HepG2 (cell line): Measurements from ENCODE around the gene SLBP. TPM values are rescaled to one million over a fixed set of nuclear protein-coding genes. Genes with fewer than 3 reads are reported as not detected.
A peak's percentile ranks its signal among the peaks of the same experiment; 100 is the strongest.

Experiments
- ERF ChIP-seq: IDR thresholded peaks from 2 replicates; pipeline ENCODE4 v1.6.1; 2018; ENCODE audit warnings: missing biosample characterization, missing genetic modification reagents
- HDAC2 ChIP-seq: sonication (generic); formaldehyde crosslinking; IDR thresholded peaks from 2 replicates; pipeline ENCODE4 v1.4.0; 2020; ENCODE audit warnings: missing genetic modification reagents
- HMGXB3 ChIP-seq: sonication (generic); formaldehyde crosslinking; IDR thresholded peaks from 2 replicates; pipeline ENCODE4 v1.4.0; 2020; ENCODE audit warnings: missing genetic modification reagents, borderline replicate concordance
- KDM2A ChIP-seq: sonication (generic); formaldehyde crosslinking; IDR thresholded peaks from 2 replicates; pipeline ENCODE4 v1.4.0; 2020; ENCODE audit warnings: low read depth, missing genetic modification reagents, borderline replicate concordance
- NFE2L2 ChIP-seq: fragments of 150-350 bp; IDR thresholded peaks from 2 replicates; pipeline ENCODE4 v1.6.1; 2014; ENCODE audit warnings: low read length
- RAD21 ChIP-seq: fragments of 450-650 bp; formaldehyde crosslinking; IDR thresholded peaks from 2 replicates; pipeline ENCODE4 v1.5.0; 2020; ENCODE audit warnings: mild to moderate bottlenecking
- SMC3 ChIP-seq: IDR thresholded peaks from 2 replicates; pipeline ENCODE4 v1.6.1; 2011; ENCODE audit warnings: low read length, improper control_type of control experiment
- SOX6 ChIP-seq, 2 experiments: fragments of 450-650 bp in 1 of 2; sonication (generic) in 1 of 2; formaldehyde crosslinking in 1 of 2; IDR thresholded peaks; 2 replicates each; pipeline versions ENCODE4 v1.4.0 to v1.6.1; 2017 to 2020; ENCODE audit warnings: antibody characterized with exemption in 1 of 2, mild to moderate bottlenecking in 1 of 2, missing genetic modification reagents in 1 of 2
- XBP1 ChIP-seq: sonication (generic); formaldehyde crosslinking; IDR thresholded peaks from 2 replicates; pipeline ENCODE4 v1.5.0; 2020; ENCODE audit warnings: missing genetic modification reagents
- ZMYM4 ChIP-seq: sonication (generic); formaldehyde crosslinking; IDR thresholded peaks from 2 replicates; pipeline ENCODE4 v1.8.1; 2023; ENCODE audit warnings: mild to moderate bottlenecking, missing genetic modification reagents
- ZNF253 ChIP-seq: sonication (generic); formaldehyde crosslinking; IDR thresholded peaks from 2 replicates; pipeline ENCODE4 v1.8.0; 2022; ENCODE audit warnings: mild to moderate bottlenecking, missing genetic modification reagents, borderline replicate concordance
- ZNF326 ChIP-seq: sonication (generic); formaldehyde crosslinking; IDR thresholded peaks from 2 replicates; pipeline ENCODE4 v1.4.0; 2020; ENCODE audit warnings: missing genetic modification reagents, borderline replicate concordance
- ZNF468 ChIP-seq: sonication (generic); formaldehyde crosslinking; IDR thresholded peaks from 2 replicates; pipeline ENCODE4 v1.8.0; 2022; ENCODE audit warnings: mild to moderate bottlenecking, moderate library complexity, missing genetic modification reagents
- ZNF761 ChIP-seq: sonication (generic); formaldehyde crosslinking; conservative IDR thresholded peaks from 2 replicates; pipeline ENCODE4 v1.4.0; 2020; ENCODE audit warnings: mild to moderate bottlenecking, missing genetic modification reagents
- ZNF781 ChIP-seq: sonication (generic); formaldehyde crosslinking; IDR thresholded peaks from 2 replicates; pipeline ENCODE4 v1.5.1; 2020; ENCODE audit warnings: borderline replicate concordance, mild to moderate bottlenecking, missing genetic modification reagents; ENCODE audit errors: not compliant biosample characterization
- polyA plus RNA-seq, 8 experiments: library from polyadenylated mRNA; depleted of rRNA in 3 of 8; stranded (reverse) in 7 of 8; unstranded in 1 of 8; fragments of >200 nt; fragmentation: Illumina TruSeq in 4 of 8; extraction: Trizol in 4 of 8; gene quantifications; 2 replicates each; pipeline versions ENCODE4 v1.2.1 to v1.2.3, GENCODE V29; 2011 to 2016; ENCODE audit warnings: low read depth in 4 of 8, missing spikeins in 1 of 8, mixed read lengths in 1 of 8; ENCODE audit not compliant: insufficient read depth in 1 of 8
- total RNA-seq, 5 experiments: library from RNA; depleted of rRNA; stranded (reverse); fragments of >200 nt; fragmentation: Illumina TruSeq; extraction: Trizol; gene quantifications; 2 replicates each; pipeline ENCODE4 v1.2.3, GENCODE V29; 2016; ENCODE audit warnings: low read depth in 1 of 5
- TF ChIP-seq, protein P1 (sequence below): sonication (generic); formaldehyde crosslinking; IDR thresholded peaks from 2 replicates; pipeline ENCODE4 v1.5.1; 2020; ENCODE audit warnings: missing genetic modification reagents, mild to moderate bottlenecking, borderline replicate concordance
- TF ChIP-seq, protein P2 (sequence below): sonication (generic); formaldehyde crosslinking; IDR thresholded peaks from 2 replicates; pipeline ENCODE4 v1.5.0; 2020; ENCODE audit warnings: mild to moderate bottlenecking, missing genetic modification reagents, borderline replicate concordance

The SLBP gene
- total and polyA plus RNA-seq, 2 of the 13 experiments (the other 11 are each of a cell fraction or from before 2014, with no cell fraction given), result 43.9 to 104 TPM

- no peak for TF ChIP-seq SOX6 (IDR thresholded peaks at IDR 0.05)
- TF ChIP-seq SOX6 (CRISPR knock-in tag; IDR thresholded peaks at IDR 0.05), result peak; percentile 39; the same call in 1 of the 2 replicates
- TF ChIP-seq HMGXB3 (CRISPR knock-in tag), result no peak
- TF ChIP-seq ERF (CRISPR knock-in tag), result 0 out of 2 replicates have a peak, but pooled peaks have one; percentile 54
- TF ChIP-seq SMC3, result peak; percentile 91
- TF ChIP-seq NFE2L2, result no peak
- TF ChIP-seq ZNF253 (CRISPR knock-in tag), result no peak
- no peak for TF ChIP-seq ZNF326 (CRISPR knock-in tag)
- peak; percentile 37; the same call in 1 of the 2 replicates for TF ChIP-seq KDM2A
- TF ChIP-seq, protein P1, sequence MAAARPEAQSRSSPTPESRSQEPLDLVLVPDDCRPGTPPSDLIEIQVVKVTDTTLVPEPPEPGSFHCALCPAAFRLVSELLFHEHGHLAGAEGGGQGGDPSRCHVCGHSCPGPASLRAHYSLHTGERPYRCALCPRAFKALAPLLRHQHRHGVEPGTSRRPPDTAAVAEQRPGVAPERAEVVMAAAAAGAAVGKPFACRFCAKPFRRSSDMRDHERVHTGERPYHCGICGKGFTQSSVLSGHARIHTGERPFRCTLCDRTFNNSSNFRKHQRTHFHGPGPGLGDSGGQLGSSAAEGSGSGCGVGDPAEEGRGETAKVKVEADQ (CRISPR knock-in tag), result no peak
- no peak for TF ChIP-seq ZNF781 (CRISPR knock-in tag)
- TF ChIP-seq RAD21, result peak; percentile 78
- TF ChIP-seq ZMYM4 (CRISPR knock-in tag), result no peak
- TF ChIP-seq HDAC2 (CRISPR knock-in tag), result peak; percentile 20; the same call in 1 of the 2 replicates
- no peak for TF ChIP-seq XBP1 (CRISPR knock-in tag)
- TF ChIP-seq ZNF468 (CRISPR knock-in tag), result no peak
- TF ChIP-seq ZNF761 (CRISPR knock-in tag), result no peak
- TF ChIP-seq, protein P2, sequence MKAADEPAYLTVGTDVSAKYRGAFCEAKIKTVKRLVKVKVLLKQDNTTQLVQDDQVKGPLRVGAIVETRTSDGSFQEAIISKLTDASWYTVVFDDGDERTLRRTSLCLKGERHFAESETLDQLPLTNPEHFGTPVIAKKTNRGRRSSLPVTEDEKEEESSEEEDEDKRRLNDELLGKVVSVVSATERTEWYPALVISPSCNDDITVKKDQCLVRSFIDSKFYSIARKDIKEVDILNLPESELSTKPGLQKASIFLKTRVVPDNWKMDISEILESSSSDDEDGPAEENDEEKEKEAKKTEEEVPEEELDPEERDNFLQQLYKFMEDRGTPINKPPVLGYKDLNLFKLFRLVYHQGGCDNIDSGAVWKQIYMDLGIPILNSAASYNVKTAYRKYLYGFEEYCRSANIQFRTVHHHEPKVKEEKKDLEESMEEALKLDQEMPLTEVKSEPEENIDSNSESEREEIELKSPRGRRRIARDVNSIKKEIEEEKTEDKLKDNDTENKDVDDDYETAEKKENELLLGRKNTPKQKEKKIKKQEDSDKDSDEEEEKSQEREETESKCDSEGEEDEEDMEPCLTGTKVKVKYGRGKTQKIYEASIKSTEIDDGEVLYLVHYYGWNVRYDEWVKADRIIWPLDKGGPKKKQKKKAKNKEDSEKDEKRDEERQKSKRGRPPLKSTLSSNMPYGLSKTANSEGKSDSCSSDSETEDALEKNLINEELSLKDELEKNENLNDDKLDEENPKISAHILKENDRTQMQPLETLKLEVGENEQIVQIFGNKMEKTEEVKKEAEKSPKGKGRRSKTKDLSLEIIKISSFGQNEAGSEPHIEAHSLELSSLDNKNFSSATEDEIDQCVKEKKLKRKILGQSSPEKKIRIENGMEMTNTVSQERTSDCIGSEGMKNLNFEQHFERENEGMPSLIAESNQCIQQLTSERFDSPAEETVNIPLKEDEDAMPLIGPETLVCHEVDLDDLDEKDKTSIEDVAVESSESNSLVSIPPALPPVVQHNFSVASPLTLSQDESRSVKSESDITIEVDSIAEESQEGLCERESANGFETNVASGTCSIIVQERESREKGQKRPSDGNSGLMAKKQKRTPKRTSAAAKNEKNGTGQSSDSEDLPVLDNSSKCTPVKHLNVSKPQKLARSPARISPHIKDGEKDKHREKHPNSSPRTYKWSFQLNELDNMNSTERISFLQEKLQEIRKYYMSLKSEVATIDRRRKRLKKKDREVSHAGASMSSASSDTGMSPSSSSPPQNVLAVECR (CRISPR knock-in tag), result peak; percentile 50; the same call in 1 of the 2 replicates
Observed at GRCh38 chr4:1693131-1693896, 18.8 kb downstream of the SLBP start (continued).
